K562 (cell line): ENCODE measurements around the gene RBM15. TPM values are rescaled to one million over a fixed set of nuclear protein-coding genes. Genes with fewer than 3 reads are reported as not detected.
A peak's percentile ranks its signal among the peaks of the same experiment; 100 is the strongest.

Experiments used
- CHD2 ChIP-seq: IDR thresholded peaks from 2 replicates; pipeline ENCODE4 v1.6.1; 2011; ENCODE audit warnings: low read depth, low read length
- E2F3 ChIP-seq: fragments of 250-450 bp; sonication (Bioruptor Pico); IDR thresholded peaks from 2 replicates; pipeline ENCODE4 v1.4.0; 2020; ENCODE audit warnings: mild to moderate bottlenecking
- EHMT2 ChIP-seq: fragments of 450-650 bp; IDR thresholded peaks from 2 replicates; pipeline ENCODE4 v1.6.1; 2018; ENCODE audit warnings: antibody characterized with exemption
- GABPB2 ChIP-seq: fragments of 250-450 bp; sonication (Bioruptor Pico); conservative IDR thresholded peaks from 2 replicates; pipeline ENCODE4 v1.5.1; 2021; ENCODE audit warnings: mild to moderate bottlenecking
- HCFC1 ChIP-seq: IDR thresholded peaks from 2 replicates; pipeline ENCODE4 v1.6.1; 2012; ENCODE audit warnings: low read depth, low read length, improper control_type of control experiment
- HEY1 ChIP-seq: fragments of 250-450 bp; sonication (Bioruptor Pico); IDR thresholded peaks from 2 replicates; pipeline ENCODE4 v1.5.0; 2020; ENCODE audit warnings: mild to moderate bottlenecking, moderate library complexity, borderline replicate concordance
- JUND ChIP-seq, 2 experiments: IDR thresholded peaks; 2 replicates in 1 of 2; 3 replicates in 1 of 2; pipeline ENCODE4 v1.6.1; 2011; ENCODE audit warnings: borderline replicate concordance in 2 of 2, low read depth in 2 of 2, low read length in 2 of 2, improper control_type of control experiment in 1 of 2, missing biosample characterization in 1 of 2, missing genetic modification characterization in 1 of 2, missing genetic modification reagents in 1 of 2
- LARP7 ChIP-seq: fragments of 450-650 bp; IDR thresholded peaks from 2 replicates; pipeline ENCODE4 v1.6.1; 2016
- MCM5 ChIP-seq: fragments of 450-650 bp; IDR thresholded peaks from 2 replicates; pipeline ENCODE4 v1.6.1; 2016; ENCODE audit warnings: low read depth
- NRF1 ChIP-seq, 2 experiments: fragments of 450-650 bp; IDR thresholded peaks in 1 of 2; conservative IDR thresholded peaks in 1 of 2; 2 replicates each; pipeline ENCODE4 v1.6.1; 2014; ENCODE audit warnings: mild to moderate bottlenecking in 2 of 2
- PTBP1 ChIP-seq: fragments of 200-400 bp; formaldehyde crosslinking; IDR thresholded peaks from 2 replicates; pipeline ENCODE4 v1.6.1; 2017; ENCODE audit warnings: low read depth, low read length
- RAD21 ChIP-seq, 2 experiments: fragments of 250-450 bp in 1 of 2; fragments of 450-650 bp in 1 of 2; sonication (Bioruptor Pico) in 1 of 2; formaldehyde crosslinking in 1 of 2; IDR thresholded peaks in 1 of 2; conservative IDR thresholded peaks in 1 of 2; 2 replicates each; pipeline versions ENCODE4 v1.4.0 to v1.8.0; 2020 to 2022; ENCODE audit warnings: mild to moderate bottlenecking in 2 of 2, moderate library complexity in 1 of 2
- RBM34 ChIP-seq: fragments of 200-400 bp; formaldehyde crosslinking; IDR thresholded peaks from 2 replicates; pipeline ENCODE4 v1.6.1; 2018; ENCODE audit warnings: low read length, borderline replicate concordance; ENCODE audit not compliant: insufficient read depth
- RUNX1 ChIP-seq: sonication (generic); IDR thresholded peaks from 2 replicates; pipeline ENCODE4 v1.6.1; 2016; ENCODE audit warnings: antibody characterized with exemption, low read depth
- SETDB1 ChIP-seq: IDR thresholded peaks from one replicate; pipeline ENCODE4 v1.6.1; 2012; ENCODE audit warnings: low read length, control low read depth, inconsistent platforms
- SP1 ChIP-seq: sonication (generic); formaldehyde crosslinking; IDR thresholded peaks from 2 replicates; pipeline ENCODE4 v1.8.1; 2022; ENCODE audit warnings: mild to moderate bottlenecking, missing genetic modification reagents
- TAF7 ChIP-seq: fragments of 450-650 bp; IDR thresholded peaks from 2 replicates; pipeline ENCODE4 v1.6.1; 2016; ENCODE audit warnings: missing genetic modification characterization, missing compliant biosample characterization
- ZBTB5 ChIP-seq: fragments of 450-650 bp; IDR thresholded peaks from 2 replicates; pipeline ENCODE4 v1.6.1; 2017; ENCODE audit warnings: antibody characterized with exemption
- ZNF589 ChIP-seq: fragments of 200-800 bp; sonication (Bioruptor generic); IDR thresholded peaks from 2 replicates; pipeline ENCODE4 v1.6.1; 2016; ENCODE audit warnings: low read depth, missing genetic modification characterization, missing compliant biosample characterization
- polyA plus RNA-seq, 8 experiments: library from polyadenylated mRNA; depleted of rRNA in 4 of 8; stranded (reverse) in 5 of 8; unstranded in 3 of 8; fragments of >200 nt; fragmentation: Nextera tagmentation in 2 of 8; fragmentation: Illumina TruSeq in 1 of 8; extraction: Ambion mirVana in 2 of 8; extraction: Trizol in 1 of 8; gene quantifications; 2 replicates each; pipeline versions ENCODE4 v1.2.1 to v1.2.3, GENCODE V29; 2011 to 2014; ENCODE audit warnings: inconsistent platforms in 1 of 8, missing spikeins in 1 of 8
- total RNA-seq, 7 experiments: library from RNA; depleted of rRNA in 6 of 7; stranded (reverse); fragments of >200 nt in 6 of 7; fragmentation: Illumina TruSeq in 2 of 7; extraction: Trizol in 2 of 7; gene quantifications; 2 replicates each; pipeline versions ENCODE4 v1.2.1 to v1.2.3, GENCODE V29; 2011 to 2021; ENCODE audit warnings: low replicate concordance in 1 of 7
- TF ChIP-seq, protein P1 (sequence below), 3 experiments: fragments of 200-800 bp in 1 of 3; fragments of 250-450 bp in 1 of 3; fragments of 450-650 bp in 1 of 3; sonication (Bioruptor Pico) in 1 of 3; sonication (Bioruptor generic) in 1 of 3; formaldehyde crosslinking in 1 of 3; IDR thresholded peaks; 2 replicates each; pipeline versions ENCODE4 v1.6.1 to v1.8.0; 2016 to 2022; ENCODE audit warnings: mild to moderate bottlenecking in 2 of 3, missing genetic modification characterization in 2 of 3, missing compliant biosample characterization in 1 of 3, moderate library complexity in 1 of 3
- TF ChIP-seq, protein P2 (sequence below), 2 experiments: fragments of 450-650 bp in 1 of 2; sonication (generic) in 1 of 2; formaldehyde crosslinking in 1 of 2; IDR thresholded peaks in 1 of 2; conservative IDR thresholded peaks in 1 of 2; 2 replicates each; pipeline versions ENCODE4 v1.6.1 to v1.8.1; 2016 to 2023; ENCODE audit warnings: mild to moderate bottlenecking in 2 of 2, moderate library complexity in 2 of 2, inconsistent platforms in 1 of 2, missing genetic modification reagents in 1 of 2

The RBM15 gene
- total and polyA plus RNA-seq, 9 of the 15 experiments (the other 6 are each of a cell fraction or from before 2014, with no cell fraction given): 2.4 to 63.4 (median 28.2) TPM

DNA sequence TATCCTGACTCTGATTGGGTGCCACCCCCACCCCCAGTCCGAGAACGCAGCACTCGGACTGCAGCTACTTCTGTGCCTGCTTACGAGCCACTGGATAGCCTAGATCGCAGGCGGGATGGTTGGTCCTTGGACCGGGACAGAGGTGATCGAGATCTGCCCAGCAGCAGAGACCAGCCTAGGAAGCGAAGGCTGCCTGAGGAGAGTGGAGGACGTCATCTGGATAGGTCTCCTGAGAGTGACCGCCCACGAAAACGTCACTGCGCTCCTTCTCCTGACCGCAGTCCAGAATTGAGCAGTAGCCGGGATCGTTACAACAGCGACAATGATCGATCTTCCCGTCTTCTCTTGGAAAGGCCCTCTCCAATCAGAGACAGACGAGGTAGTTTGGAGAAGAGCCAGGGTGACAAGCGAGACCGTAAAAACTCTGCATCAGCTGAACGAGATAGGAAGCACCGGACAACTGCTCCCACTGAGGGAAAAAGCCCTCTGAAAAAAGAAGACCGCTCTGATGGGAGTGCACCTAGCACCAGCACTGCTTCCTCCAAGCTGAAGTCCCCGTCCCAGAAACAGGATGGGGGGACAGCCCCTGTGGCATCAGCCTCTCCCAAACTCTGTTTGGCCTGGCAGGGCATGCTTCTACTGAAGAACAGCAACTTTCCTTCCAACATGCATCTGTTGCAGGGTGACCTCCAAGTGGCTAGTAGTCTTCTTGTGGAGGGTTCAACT is 2.1 kb downstream of the RBM15 start (continued):
- TF ChIP-seq, protein P1, sequence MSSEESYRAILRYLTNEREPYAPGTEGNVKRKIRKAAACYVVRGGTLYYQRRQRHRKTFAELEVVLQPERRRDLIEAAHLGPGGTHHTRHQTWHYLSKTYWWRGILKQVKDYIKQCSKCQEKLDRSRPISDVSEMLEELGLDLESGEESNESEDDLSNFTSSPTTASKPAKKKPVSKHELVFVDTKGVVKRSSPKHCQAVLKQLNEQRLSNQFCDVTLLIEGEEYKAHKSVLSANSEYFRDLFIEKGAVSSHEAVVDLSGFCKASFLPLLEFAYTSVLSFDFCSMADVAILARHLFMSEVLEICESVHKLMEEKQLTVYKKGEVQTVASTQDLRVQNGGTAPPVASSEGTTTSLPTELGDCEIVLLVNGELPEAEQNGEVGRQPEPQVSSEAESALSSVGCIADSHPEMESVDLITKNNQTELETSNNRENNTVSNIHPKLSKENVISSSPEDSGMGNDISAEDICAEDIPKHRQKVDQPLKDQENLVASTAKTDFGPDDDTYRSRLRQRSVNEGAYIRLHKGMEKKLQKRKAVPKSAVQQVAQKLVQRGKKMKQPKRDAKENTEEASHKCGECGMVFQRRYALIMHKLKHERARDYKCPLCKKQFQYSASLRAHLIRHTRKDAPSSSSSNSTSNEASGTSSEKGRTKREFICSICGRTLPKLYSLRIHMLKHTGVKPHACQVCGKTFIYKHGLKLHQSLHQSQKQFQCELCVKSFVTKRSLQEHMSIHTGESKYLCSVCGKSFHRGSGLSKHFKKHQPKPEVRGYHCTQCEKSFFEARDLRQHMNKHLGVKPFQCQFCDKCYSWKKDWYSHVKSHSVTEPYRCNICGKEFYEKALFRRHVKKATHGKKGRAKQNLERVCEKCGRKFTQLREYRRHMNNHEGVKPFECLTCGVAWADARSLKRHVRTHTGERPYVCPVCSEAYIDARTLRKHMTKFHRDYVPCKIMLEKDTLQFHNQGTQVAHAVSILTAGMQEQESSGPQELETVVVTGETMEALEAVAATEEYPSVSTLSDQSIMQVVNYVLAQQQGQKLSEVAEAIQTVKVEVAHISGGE (CRISPR knock-in tag; IDR thresholded peaks at IDR 0.05): 0 out of 6 replicates have a peak, but pooled peaks of 1 of the 3 experiments have one; percentile 1
- TF ChIP-seq PTBP1: no peak
- 0 out of 2 replicates have a peak, but pooled peaks have one; percentile 48 for TF ChIP-seq SP1 (CRISPR knock-in tag)
- TF ChIP-seq JUND (IDR thresholded peaks at IDR 0.05; ENCODE audit: borderline replicate concordance, low read depth, low read length): peak; percentile 55; the same call in 1 of the 2 replicates
- peak; percentile 51; the same call in 1 of the 3 replicates for TF ChIP-seq JUND (tag; IDR thresholded peaks at IDR 0.05; ENCODE audit: borderline replicate concordance, low read depth, low read length)
- TF ChIP-seq ZBTB5: no peak
- TF ChIP-seq, protein P2, sequence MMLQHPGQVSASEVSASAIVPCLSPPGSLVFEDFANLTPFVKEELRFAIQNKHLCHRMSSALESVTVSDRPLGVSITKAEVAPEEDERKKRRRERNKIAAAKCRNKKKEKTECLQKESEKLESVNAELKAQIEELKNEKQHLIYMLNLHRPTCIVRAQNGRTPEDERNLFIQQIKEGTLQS (IDR thresholded peaks at IDR 0.05): peak; percentile 41; the same call in 1 of the 2 replicates
- TF ChIP-seq, protein P2 (CRISPR knock-in tag; conservative IDR thresholded peaks at IDR 0.05): 0 out of 2 replicates have a peak, but pooled peaks have one; percentile 16
- TF ChIP-seq NRF1 (conservative IDR thresholded peaks at IDR 0.05 in 1 of 2, IDR thresholded peaks at IDR 0.05 in 1 of 2): peak in 1 of 2 experiments; percentile 37; a peak in 3 of 4 replicates
- TF ChIP-seq RBM34: no peak
- TF ChIP-seq HEY1 (CRISPR knock-in tag): no peak
- no peak for TF ChIP-seq ZNF589 (CRISPR knock-in tag)
- TF ChIP-seq LARP7: no peak
- TF ChIP-seq RUNX1: no peak
- no peak for TF ChIP-seq EHMT2
- TF ChIP-seq MCM5: no peak
- no peak for TF ChIP-seq CHD2
- TF ChIP-seq HCFC1: no peak
- no peak for TF ChIP-seq RAD21 (CRISPR knock-in tag; conservative IDR thresholded peaks at IDR 0.05 in 1 of 2, IDR thresholded peaks at IDR 0.05 in 1 of 2)
- no peak for TF ChIP-seq SETDB1
- TF ChIP-seq E2F3 (CRISPR knock-in tag): no peak
- TF ChIP-seq GABPB2 (CRISPR knock-in tag): no peak
- no peak for TF ChIP-seq TAF7 (tag)
